ENCODE data around the gene TRIM31. TPM values are rescaled to one million over a fixed set of nuclear protein-coding genes. Genes with fewer than 3 reads are reported as not detected.

The TRIM31 gene
- polyA plus RNA-seq, 2 of the 4 experiments (the other 2 are of a cell fraction) = 2.9 to 3.2 TPM

GRCh38 chr6:30067460-30068139 lies 45.3 kb downstream of the TRIM31 start:
- no peak for TF ChIP-seq TP53 (CRISPR knock-in tag; IDR thresholded peaks at IDR 0.05)
- TF ChIP-seq EHMT2 (IDR thresholded peaks at IDR 0.05; ENCODE audit: low read depth) = no peak
- TF ChIP-seq POLR2A (IDR thresholded peaks at IDR 0.05; ENCODE audit: low read length) = no peak
- no peak for TF ChIP-seq REST (IDR thresholded peaks at IDR 0.05)
- TF ChIP-seq NR3C1 (IDR thresholded peaks at IDR 0.05) = no peak
- no peak for TF ChIP-seq PBX3 (IDR thresholded peaks at IDR 0.05)
- TF ChIP-seq MAZ (IDR thresholded peaks at IDR 0.05; ENCODE audit: borderline replicate concordance, low read depth, low read length) = no peak
- no peak for TF ChIP-seq JUN (IDR thresholded peaks at IDR 0.05)
- TF ChIP-seq RNF2 (IDR thresholded peaks at IDR 0.05; ENCODE audit: borderline replicate concordance, low read depth) = no peak
- TF ChIP-seq ATOH8 (CRISPR knock-in tag; IDR thresholded peaks at IDR 0.05; ENCODE audit: low read depth) = no peak
- TF ChIP-seq RAD21 (conservative IDR thresholded peaks at IDR 0.05 in 1 of 2, IDR thresholded peaks at IDR 0.05 in 1 of 2) = no peak
- no peak for TF ChIP-seq ESRRA (IDR thresholded peaks at IDR 0.05; ENCODE audit: borderline replicate concordance, low read length)
- TF ChIP-seq EP300 (IDR thresholded peaks at IDR 0.05) = no peak
- no peak for TF ChIP-seq RARB (CRISPR knock-in tag; IDR thresholded peaks at IDR 0.05)
- no peak for TF ChIP-seq NFE2L2 (conservative IDR thresholded peaks at IDR 0.05; ENCODE audit: low read length)
- no peak for TF ChIP-seq CTCF (IDR thresholded peaks at IDR 0.05)
- ChIA-PET CTCF (interaction anchor here (1.7 kb wide), 1 partner anchor 36 kb away, joined by 4 read pairs; no protein-coding TSS in a partner anchor), POLR2A (interaction anchor here (1.3 kb wide), 1 partner anchor 146 kb away, joined by 3 read pairs; the partner anchor contains the start of gene TRIM26)
- FAIRE-seq (no peak), DNase-seq (ENCODE audit: low read depth in 1 of 2, low spot score in 1 of 2) (peak in 1 of 2 experiments; percentile 58), ATAC-seq (no peak)
- no peaks in the 10 kb centered on the region for H3K9me3 ChIP-seq
- peaks cover 20% of the 10 kb centered on the region; the same call in 1 of the 3 replicates for H3K4me1 ChIP-seq
- peak overlapping the region; percentile 90 for H3K4me2 ChIP-seq
- peak overlapping the region; percentile 91 for H3K27ac ChIP-seq
- 0% methylated on average over 3 of the region's 8 CpGs for WGBS (ENCODE audit: missing lambda C conversion rate)
- H3K4me3 ChIP-seq = peak overlapping the region; percentile 79
